ENCODE data around the gene MORC1. TPM values are rescaled to one million over a fixed set of nuclear protein-coding genes. Genes with fewer than 3 reads are reported as not detected.

The MORC1 gene
- total and polyA plus RNA-seq, 12 donors: 0.06 to 0.15 (median 0.11) TPM; not detected in 9

DNA sequence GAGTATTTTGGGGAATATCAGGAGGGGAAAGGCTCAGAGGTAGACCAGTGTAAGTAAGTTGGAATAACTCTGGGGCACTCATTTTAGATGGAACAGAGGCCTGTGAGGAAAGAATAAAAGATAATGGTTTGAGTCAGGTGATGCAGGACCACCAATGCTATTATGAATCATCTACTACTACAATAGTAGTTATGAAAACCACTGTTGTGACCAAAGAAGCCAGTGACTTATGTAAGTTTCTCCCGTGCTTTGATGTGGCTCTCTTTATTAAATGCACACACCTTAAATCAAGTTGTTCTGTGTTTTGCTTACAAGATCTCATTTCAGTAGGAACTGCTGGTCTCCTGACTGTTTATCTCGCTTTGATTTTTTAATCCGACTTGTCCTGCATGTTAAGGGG is 151.2 kb downstream of the MORC1 start:
- Histone ChIP-seq H3K27ac (no peak overlapping the region), H3K9me3 (replicated peaks in 1 of 3) (no peaks in the 10 kb centered on the region), H3K36me3 (replicated peaks in 1 of 2) (no peaks in the 10 kb centered on the region), H3K4me3 (no peak overlapping the region), H3K4me1 (replicated peaks in 1 of 2) (no peaks in the 10 kb centered on the region), H3K27me3 (no peaks in the 10 kb centered on the region)
- DNase-seq: no peak
- 65 to 80% (median 79%) methylated on average over 3 of the region's 3 CpGs for WGBS, 4 donors
- intact Hi-C loops (cut with DNase I): no loop called here
- TF ChIP-seq POLR2A (IDR thresholded peaks at IDR 0.05) (no peak), CTCF (IDR thresholded peaks at IDR 0.05) (no peak)

DNA sequence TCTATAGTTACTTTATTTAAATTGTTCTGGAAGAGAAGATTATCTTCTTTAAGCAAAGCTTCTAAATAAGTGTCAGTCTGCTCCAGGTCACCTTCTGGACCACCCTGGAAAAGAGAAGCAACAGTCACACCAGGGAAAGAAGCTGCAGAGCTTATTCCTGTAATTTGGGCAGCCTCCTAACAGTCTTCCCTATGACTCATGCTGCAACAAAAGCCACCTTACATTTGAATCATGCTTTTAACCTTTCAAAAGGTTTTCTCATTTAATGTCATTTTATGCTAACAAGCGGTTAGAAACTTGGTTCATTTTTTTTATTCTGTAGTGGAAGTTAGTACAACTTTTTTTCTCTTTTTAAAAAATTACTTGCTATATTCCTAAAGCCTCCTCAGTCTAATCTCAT is 158.9 kb downstream of the MORC1 start:
- WGBS, 4 donors: 39 to 54% (median 49%) methylated on average over 1 of the region's 1 CpG
- Histone ChIP-seq H3K27ac (no peak overlapping the region), H3K4me1 (replicated peaks in 1 of 2) (no peaks in the 10 kb centered on the region), H3K36me3 (replicated peaks in 1 of 2) (no peaks in the 10 kb centered on the region), H3K9me3 (replicated peaks in 1 of 3) (no peaks in the 10 kb centered on the region), H3K27me3 (no peaks in the 10 kb centered on the region), H3K4me3 (no peak overlapping the region)
- TF ChIP-seq POLR2A (IDR thresholded peaks at IDR 0.05) (no peak), CTCF (IDR thresholded peaks at IDR 0.05) (no peak)
- intact Hi-C loops (cut with DNase I): no loop called here
- no peak for DNase-seq

DNA sequence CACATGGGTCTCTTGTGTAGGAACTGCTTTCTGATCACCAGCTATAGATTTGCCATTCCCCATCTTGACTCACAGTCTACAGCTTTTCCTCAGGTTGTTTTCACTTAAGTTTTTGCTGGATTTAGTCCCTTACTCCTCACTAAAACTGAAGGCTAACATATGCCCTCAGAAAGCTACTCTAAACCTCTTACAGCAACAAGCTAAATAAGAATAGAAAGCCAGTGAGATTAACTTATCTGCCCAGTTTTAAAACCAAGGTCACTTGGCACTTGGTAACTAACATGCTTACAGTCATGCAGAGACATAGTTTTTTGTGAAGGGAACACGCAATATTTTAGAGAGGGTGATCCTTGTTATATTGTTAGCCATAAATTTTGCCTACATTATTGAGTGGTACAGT is 164.2 kb downstream of the MORC1 start, which contains the start of gene GUCA1C:
Gene GUCA1C, minus strand, starts transcription at position 180 of the 400 bp plus-strand sequence. Its CDS starts 117 bp downstream, at position 63.
- 62 to 74% (median 63%) methylated on average over 1 of the region's 1 CpG for WGBS, 4 donors
- DNase-seq: no peak
- no peak within 1 kb of the TSS for H3K4me3 ChIP-seq
- no peaks in the 10 kb centered on the region for H3K4me1 ChIP-seq (replicated peaks in 1 of 2)
- H3K27me3 ChIP-seq: no peaks in the 10 kb centered on the region
- intact Hi-C loops (cut with DNase I): no loop called here
- H3K36me3 ChIP-seq (replicated peaks in 1 of 2): no peaks in the 10 kb centered on the region
- TF ChIP-seq CTCF (IDR thresholded peaks at IDR 0.05) (no peak), POLR2A (IDR thresholded peaks at IDR 0.05) (no peak)
- no peak within 1 kb of the TSS for H3K27ac ChIP-seq
- H3K9me3 ChIP-seq (replicated peaks in 1 of 3): no peaks in the 10 kb centered on the region

DNA sequence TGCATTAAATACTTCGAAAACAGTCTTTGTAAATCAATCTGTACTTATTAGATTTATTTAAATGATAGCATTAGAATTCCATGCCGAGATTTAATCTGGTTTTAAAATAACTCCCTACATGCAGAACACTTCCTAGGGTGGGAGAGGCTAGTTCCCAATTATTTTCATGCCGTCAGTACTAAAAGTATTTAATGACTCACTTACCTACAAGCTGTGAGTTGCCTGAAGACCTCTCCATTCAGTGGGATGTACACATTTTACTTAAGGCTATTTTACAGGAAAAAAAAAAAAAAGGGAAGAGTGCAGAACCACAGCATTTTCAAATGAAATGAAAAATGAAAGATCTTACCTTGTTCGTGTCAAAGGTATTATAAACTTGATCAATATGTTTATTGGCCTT is 164.7 kb downstream of the MORC1 start:
- intact Hi-C loops (cut with DNase I): no loop called here
- Histone ChIP-seq H3K36me3 (replicated peaks in 1 of 2) (no peaks in the 10 kb centered on the region), H3K9me3 (replicated peaks in 1 of 3) (no peaks in the 10 kb centered on the region), H3K27ac (no peak overlapping the region), H3K4me1 (replicated peaks in 1 of 2) (no peaks in the 10 kb centered on the region), H3K4me3 (no peak overlapping the region), H3K27me3 (no peaks in the 10 kb centered on the region)
- TF ChIP-seq POLR2A (IDR thresholded peaks at IDR 0.05): no peak
- no peak for TF ChIP-seq CTCF (IDR thresholded peaks at IDR 0.05)
- DNase-seq: no peak
- 76 to 83% (median 78%) methylated on average over 4 of the region's 4 CpGs for WGBS, 4 donors

All from adrenal gland (tissue), 12 donors.